Calu3 (cell line): ENCODE measurements around the gene EVL. TPM values are rescaled to one million over a fixed set of nuclear protein-coding genes. Genes with fewer than 3 reads are reported as not detected.

ENCODE experiments used
- BruUV-seq: library from RNA; stranded (reverse); fragments of 400-500 nt; replicated peaks from 2 replicates; lab custom pipeline; 2021; lab: Mats Ljungman, UMichigan
- CTCF ChIA-PET: fragments of 300-600 bp; sonication (Branson Sonifier 250); formaldehyde crosslinking; loops from one replicate; lab custom pipeline; 2022; ENCODE audit warnings: antibody characterized with exemption; lab: Charles Lee
- DNase-seq: peaks from one replicate; pipeline ENCODE4 v3.0.0; 2022
- H3K27ac Mint-ChIP-seq: one replicate; pipeline ENCODE4 v1.8.0; 2022; ENCODE audit warnings: mixed read lengths; ENCODE audit not compliant: unreplicated experiment
- H3K27me3 Mint-ChIP-seq: one replicate; pipeline ENCODE4 v1.8.0; 2022; ENCODE audit warnings: mixed read lengths; ENCODE audit not compliant: unreplicated experiment
- H3K36me3 Mint-ChIP-seq: one replicate; pipeline ENCODE4 v1.8.0; 2022; ENCODE audit warnings: mild to moderate bottlenecking, moderate library complexity, mixed read lengths; ENCODE audit not compliant: insufficient read depth, unreplicated experiment
- H3K4me1 Mint-ChIP-seq: one replicate; pipeline ENCODE4 v1.8.0; 2022; ENCODE audit warnings: mild to moderate bottlenecking, low read depth, mixed read lengths; ENCODE audit not compliant: unreplicated experiment
- H3K4me3 Mint-ChIP-seq: one replicate; pipeline ENCODE4 v1.8.0; 2022; ENCODE audit warnings: mild to moderate bottlenecking, low read depth, moderate library complexity, mixed read lengths; ENCODE audit not compliant: unreplicated experiment
- H3K9me3 Mint-ChIP-seq: one replicate; pipeline ENCODE4 v1.8.0; 2022; ENCODE audit warnings: low read depth, mixed read lengths; ENCODE audit not compliant: unreplicated experiment
- intact Hi-C: fragments of 100-400 bp; cut with micrococcal nuclease; formaldehyde crosslinking; loops from one replicate; pipeline ENCODE4 v1.10.0; 2022; ENCODE audit not compliant: unreplicated experiment
- total RNA-seq: library from RNA; stranded (reverse); gene quantifications from 2 replicates; pipeline ENCODE4 v1.2.3, GENCODE V29; 2022
- TF ChIP-seq, protein P1 (sequence below): fragments of 200-600 bp; IDR thresholded peaks from one replicate; pipeline ENCODE4 v1.8.0; 2022; ENCODE audit warnings: antibody characterized with exemption; ENCODE audit not compliant: unreplicated experiment

EVL gene
- total RNA-seq, 1 experiment from 2014 or later: 33.5 TPM

- Mint-ChIP-seq H3K4me3 (no peak overlapping the region), H3K36me3 (no peaks in the 10 kb centered on the region), H3K27ac (no peak overlapping the region), H3K9me3 (no peaks in the 10 kb centered on the region), H3K27me3 (no peaks in the 10 kb centered on the region), H3K4me1 (peaks cover 22% of the 10 kb centered on the region)
- no TSS peak for BruUV-seq
- TF ChIP-seq, protein P1, sequence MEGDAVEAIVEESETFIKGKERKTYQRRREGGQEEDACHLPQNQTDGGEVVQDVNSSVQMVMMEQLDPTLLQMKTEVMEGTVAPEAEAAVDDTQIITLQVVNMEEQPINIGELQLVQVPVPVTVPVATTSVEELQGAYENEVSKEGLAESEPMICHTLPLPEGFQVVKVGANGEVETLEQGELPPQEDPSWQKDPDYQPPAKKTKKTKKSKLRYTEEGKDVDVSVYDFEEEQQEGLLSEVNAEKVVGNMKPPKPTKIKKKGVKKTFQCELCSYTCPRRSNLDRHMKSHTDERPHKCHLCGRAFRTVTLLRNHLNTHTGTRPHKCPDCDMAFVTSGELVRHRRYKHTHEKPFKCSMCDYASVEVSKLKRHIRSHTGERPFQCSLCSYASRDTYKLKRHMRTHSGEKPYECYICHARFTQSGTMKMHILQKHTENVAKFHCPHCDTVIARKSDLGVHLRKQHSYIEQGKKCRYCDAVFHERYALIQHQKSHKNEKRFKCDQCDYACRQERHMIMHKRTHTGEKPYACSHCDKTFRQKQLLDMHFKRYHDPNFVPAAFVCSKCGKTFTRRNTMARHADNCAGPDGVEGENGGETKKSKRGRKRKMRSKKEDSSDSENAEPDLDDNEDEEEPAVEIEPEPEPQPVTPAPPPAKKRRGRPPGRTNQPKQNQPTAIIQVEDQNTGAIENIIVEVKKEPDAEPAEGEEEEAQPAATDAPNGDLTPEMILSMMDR: no peak
- CTCF ChIA-PET: interaction anchor here (0.6 to 1.5 kb wide), 2 partner anchors 11 to 110 kb away, joined by 3 to 4 read pairs; no protein-coding TSS in a partner anchor
- intact Hi-C loops: no loop called here
- DNase-seq: no peak
Observed at GRCh38 chr14:100145682-100146464, 80.7 kb downstream of the EVL start.

DNA sequence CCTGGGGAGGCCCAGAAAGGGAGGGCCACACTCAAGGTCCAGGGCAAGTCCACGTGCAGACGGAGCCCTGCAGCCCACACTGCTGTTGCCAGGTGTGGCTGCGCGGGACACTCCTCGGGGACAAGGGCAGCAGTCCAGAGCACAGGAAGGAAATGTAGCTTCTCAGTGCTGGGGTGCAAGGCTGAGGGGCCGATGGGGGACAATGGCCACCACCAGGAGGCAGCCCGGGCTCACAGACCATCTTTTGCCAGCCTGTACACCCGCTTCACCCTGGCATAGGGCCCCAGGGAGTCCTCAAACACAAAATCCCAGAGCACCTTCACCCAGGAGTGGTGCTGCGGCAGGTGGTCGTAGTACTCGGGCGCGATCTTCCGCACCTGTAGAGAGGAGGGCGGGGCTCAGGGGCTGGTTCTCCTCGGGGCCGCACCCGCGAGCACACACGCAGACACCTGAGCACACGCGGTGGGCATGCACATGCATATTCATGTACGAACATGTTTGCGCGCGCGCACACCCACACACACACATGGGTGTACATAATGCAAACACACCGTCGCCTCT lies 81.4 kb downstream of the EVL start:
- Mint-ChIP-seq H3K27ac (no peak overlapping the region), H3K27me3 (no peaks in the 10 kb centered on the region), H3K36me3 (no peaks in the 10 kb centered on the region), H3K4me1 (peaks cover 25% of the 10 kb centered on the region), H3K4me3 (no peak overlapping the region), H3K9me3 (no peaks in the 10 kb centered on the region)
- no TSS peak for BruUV-seq
- intact Hi-C loops: no loop called here
- no peak for DNase-seq
- CTCF ChIA-PET: interaction anchor here (1.5 kb wide), 1 partner anchor 10 kb away, joined by 4 read pairs; no protein-coding TSS in a partner anchor
- TF ChIP-seq, protein P1: no peak

DNA sequence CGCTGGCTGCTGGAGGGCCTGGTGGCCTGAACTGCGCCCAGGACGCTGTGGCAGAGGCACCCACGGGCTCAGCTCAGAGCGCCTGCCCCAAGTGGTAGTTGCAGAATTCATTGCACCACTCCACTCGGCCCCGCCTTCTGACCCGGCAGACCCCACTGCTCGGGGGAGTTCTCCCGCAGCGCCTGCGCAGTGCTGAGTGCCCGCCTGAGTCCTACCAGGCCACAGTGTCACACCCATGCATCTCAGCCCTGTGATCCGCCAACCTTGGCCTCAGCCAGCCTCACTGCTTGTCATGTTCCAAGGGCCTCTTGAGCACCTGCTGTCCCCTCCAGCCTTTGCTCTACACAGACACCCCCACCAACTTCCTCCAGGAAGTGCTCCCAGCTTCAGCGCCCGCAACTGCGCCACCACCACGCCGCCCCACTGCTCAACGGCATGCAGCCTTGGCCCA lies 82.0 kb downstream of the EVL start:
- TF ChIP-seq, protein P1: no peak
- Mint-ChIP-seq H3K4me3 (no peak overlapping the region), H3K27me3 (no peaks in the 10 kb centered on the region), H3K4me1 (peaks cover 19% of the 10 kb centered on the region), H3K36me3 (no peaks in the 10 kb centered on the region), H3K27ac (no peak overlapping the region), H3K9me3 (no peaks in the 10 kb centered on the region)
- CTCF ChIA-PET: no interaction called here
- no peak for DNase-seq
- intact Hi-C loops: no loop called here
- no TSS peak for BruUV-seq

DNA sequence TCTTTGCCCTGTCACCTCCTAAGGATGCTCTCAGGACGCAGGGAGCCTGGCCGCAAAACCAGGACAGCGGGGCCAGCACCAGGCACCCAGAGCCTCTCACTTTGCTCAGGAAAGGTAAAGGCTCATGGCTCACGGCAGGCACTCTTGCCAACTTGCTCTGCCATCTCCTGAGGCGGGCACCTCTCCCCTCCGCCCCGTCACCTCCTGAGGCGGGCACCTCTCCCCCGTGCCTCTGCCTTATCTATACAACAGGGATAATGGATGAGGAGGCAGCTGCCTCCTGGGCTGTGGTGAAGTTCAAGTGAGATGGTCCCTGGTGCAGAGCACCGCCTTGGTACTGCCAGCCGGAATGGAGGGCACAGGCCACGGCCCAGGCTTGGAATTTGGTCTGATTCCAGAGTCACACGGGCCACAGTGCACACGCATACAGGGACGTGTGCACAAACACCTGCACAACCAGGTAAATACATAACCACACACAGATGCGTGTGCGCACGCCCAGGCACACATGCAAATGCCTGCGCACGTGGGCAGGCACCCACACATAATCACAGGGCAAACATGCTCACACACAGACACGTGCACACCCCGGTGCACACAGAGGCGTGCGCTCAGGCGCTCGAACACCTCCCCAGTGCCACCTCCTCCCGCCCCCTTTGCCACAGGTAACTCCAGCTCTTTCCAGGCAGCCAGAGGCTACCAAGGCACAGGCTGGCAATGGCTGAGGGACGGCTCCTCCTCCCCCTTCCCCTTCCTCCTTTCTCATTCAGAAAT lies 82.7 kb downstream of the EVL start:
- Mint-ChIP-seq H3K27me3 (no peaks in the 10 kb centered on the region), H3K9me3 (no peaks in the 10 kb centered on the region), H3K36me3 (no peaks in the 10 kb centered on the region), H3K4me1 (peaks cover 13% of the 10 kb centered on the region), H3K27ac (no peak overlapping the region), H3K4me3 (no peak overlapping the region)
- CTCF ChIA-PET: no interaction called here
- intact Hi-C loops: no loop called here
- no peak for DNase-seq
- no TSS peak for BruUV-seq
- TF ChIP-seq, protein P1: no peak
